A549 (cell line): ENCODE data around the gene TMEM54. TPM values are rescaled to one million over a fixed set of nuclear protein-coding genes. Genes with fewer than 3 reads are reported as not detected.

Source experiments
- ATAC-seq, 2 experiments: fragments of 200-7000 bp in 1 of 2; fragments of >200 bp in 1 of 2; cut with Nextera tagmentation in 1 of 2; cut with Tn5 transposase in 1 of 2; 3 replicates each; pipeline versions ENCODE4 v1.8.0 to v1.9.1; 2018 to 2020; ENCODE audit warnings: mild to moderate bottlenecking in 1 of 2, moderate library complexity in 1 of 2
- CTCF ChIA-PET: fragments of 300-600 bp; sonication (Branson Sonifier 250); formaldehyde crosslinking; extraction: SDS; loops from one replicate; lab custom pipeline; 2021; ENCODE audit warnings: antibody characterized with exemption, inconsistent platforms; lab: Yijun Ruan, JAX
- POLR2A ChIA-PET: fragments of 350-600 bp; formaldehyde crosslinking; extraction: SDS; loops from one replicate; lab custom pipeline; 2021; ENCODE audit warnings: antibody characterized with exemption, inconsistent platforms; lab: Yijun Ruan, JAX
- DNase-seq, 2 experiments: peaks; one replicate each; pipeline versions ENCODE4 v3.0.0 to v3.0.0-alpha.2; 2011 to 2016; ENCODE audit warnings: low read depth in 1 of 2, low spot score in 1 of 2
- FAIRE-seq: peaks from 2 replicates; lab custom pipeline; 2011; peaks lifted over from hg19 to GRCh38; lab: Jason Lieb, UNC
- H3K27ac ChIP-seq, 2 experiments: fragments of >200 bp; sonication (Bioruptor Twin); formaldehyde crosslinking; 3 replicates each; pipeline ENCODE4 v1.5.1; 2016 to 2017
- H3K4me1 ChIP-seq: fragments of >200 bp; sonication (Bioruptor Twin); formaldehyde crosslinking; 3 replicates; pipeline ENCODE4 v1.6.1; 2016
- H3K4me2 ChIP-seq: fragments of >200 bp; sonication (Bioruptor Twin); formaldehyde crosslinking; 3 replicates; pipeline ENCODE4 v1.6.1; 2016
- H3K4me3 ChIP-seq: fragments of >200 bp; sonication (Bioruptor Twin); formaldehyde crosslinking; 3 replicates; pipeline ENCODE4 v1.5.1; 2016
- H3K9me3 ChIP-seq: fragments of >200 bp; sonication (Bioruptor Twin); formaldehyde crosslinking; 3 replicates; pipeline ENCODE4 v1.6.1; 2016
- EHF ChIP-seq: fragments of 250-450 bp; sonication (Bioruptor Pico); IDR thresholded peaks from 2 replicates; pipeline ENCODE4 v1.5.0; 2020; ENCODE audit warnings: mild to moderate bottlenecking
- GATA3 ChIP-seq: IDR thresholded peaks from 2 replicates; pipeline ENCODE4 v1.6.1; 2012; ENCODE audit warnings: borderline replicate concordance
- HDAC2 ChIP-seq: fragments of 200-600 bp; sonication (generic); IDR thresholded peaks from 2 replicates; pipeline ENCODE4 v1.6.1; 2016
- HEYL ChIP-seq: fragments of 250-450 bp; sonication (Bioruptor Pico); IDR thresholded peaks from 2 replicates; pipeline ENCODE4 v1.8.0; 2021; ENCODE audit warnings: mild to moderate bottlenecking, moderate library complexity
- HOXA7 ChIP-seq: fragments of 250-450 bp; sonication (Bioruptor Pico); IDR thresholded peaks from 2 replicates; pipeline ENCODE4 v1.5.0; 2020; ENCODE audit warnings: mild to moderate bottlenecking, moderate library complexity
- HOXB5 ChIP-seq: fragments of 250-450 bp; sonication (Bioruptor Pico); IDR thresholded peaks from 2 replicates; pipeline ENCODE4 v1.5.0; 2020; ENCODE audit warnings: mild to moderate bottlenecking, moderate library complexity
- MAFK ChIP-seq: fragments of 450-650 bp; IDR thresholded peaks from 2 replicates; pipeline ENCODE4 v1.6.1; 2014; ENCODE audit not compliant: partially characterized antibody
- NFE2L2 ChIP-seq: fragments of 150-350 bp; conservative IDR thresholded peaks from 2 replicates; pipeline ENCODE4 v1.6.1; 2014; ENCODE audit warnings: low read length
- RCOR1 ChIP-seq: fragments of 150-350 bp; IDR thresholded peaks from 2 replicates; pipeline ENCODE4 v1.6.1; 2014; ENCODE audit warnings: antibody characterized with exemption, low read length, low read depth
- RFX5 ChIP-seq: fragments of 450-650 bp; IDR thresholded peaks from 2 replicates; pipeline ENCODE4 v1.7.1; 2014; ENCODE audit warnings: antibody characterized with exemption, mild to moderate bottlenecking, moderate library complexity
- SMC3 ChIP-seq: fragments of >200 bp; sonication (Bioruptor Twin); formaldehyde crosslinking; IDR thresholded peaks from 3 replicates; pipeline ENCODE4 v1.6.1; 2018; ENCODE audit warnings: inconsistent platforms
- TFCP2L1 ChIP-seq: fragments of 250-450 bp; sonication (Bioruptor Pico); IDR thresholded peaks from 2 replicates; pipeline ENCODE4 v1.5.0; 2021; ENCODE audit warnings: mild to moderate bottlenecking
- ZC3H11A ChIP-seq: fragments of 450-650 bp; IDR thresholded peaks from 2 replicates; pipeline ENCODE4 v1.6.1; 2014; ENCODE audit warnings: antibody characterized with exemption, mild to moderate bottlenecking
- ZNF302 ChIP-seq: fragments of 250-450 bp; sonication (Bioruptor Pico); IDR thresholded peaks from 2 replicates; pipeline ENCODE4 v1.9.0; 2021; ENCODE audit warnings: inconsistent platforms, mild to moderate bottlenecking, moderate library complexity
- WGBS: methylation state at CpG from one replicate; pipeline ENCODE4 v1.1.6; 2017; ENCODE audit errors: missing lambda C conversion rate; 5-methylcytosine and 5-hydroxymethylcytosine counted together
- polyA plus RNA-seq, 4 experiments: library from polyadenylated mRNA; depleted of rRNA in 3 of 4; stranded (reverse); fragments of >200 nt; fragmentation: RNase III in 1 of 4; extraction: RNeasy Plus Mini Kit Qiagen cat#74134 plus additional on column Dnase treatment in 1 of 4; gene quantifications; 2 replicates in 3 of 4; 3 replicates in 1 of 4; pipeline ENCODE4 v1.2.3, GENCODE V29; 2011 to 2017
- TF ChIP-seq, protein P1 (sequence below): fragments of >200 bp; sonication (Bioruptor Twin); formaldehyde crosslinking; IDR thresholded peaks from 3 replicates; pipeline ENCODE4 v1.6.1; 2016
- TF ChIP-seq, protein P2 (sequence below): IDR thresholded peaks from 2 replicates; pipeline ENCODE4 v1.6.1; 2012
- TF ChIP-seq, protein P3 (sequence below): fragments of 200-600 bp; sonication (generic); IDR thresholded peaks from 2 replicates; pipeline ENCODE4 v1.6.1; 2016; ENCODE audit warnings: antibody characterized with exemption, mild to moderate bottlenecking, moderate library complexity
- TF ChIP-seq, protein P4 (sequence below): fragments of 250-450 bp; sonication (Bioruptor Pico); IDR thresholded peaks from 2 replicates; pipeline ENCODE4 v1.5.0; 2020; ENCODE audit warnings: low read depth, mild to moderate bottlenecking, moderate library complexity

TMEM54 gene
- polyA plus RNA-seq, 2 of the 4 experiments (the other 2 are of a cell fraction), result 22.1 to 29.7 TPM

DNA sequence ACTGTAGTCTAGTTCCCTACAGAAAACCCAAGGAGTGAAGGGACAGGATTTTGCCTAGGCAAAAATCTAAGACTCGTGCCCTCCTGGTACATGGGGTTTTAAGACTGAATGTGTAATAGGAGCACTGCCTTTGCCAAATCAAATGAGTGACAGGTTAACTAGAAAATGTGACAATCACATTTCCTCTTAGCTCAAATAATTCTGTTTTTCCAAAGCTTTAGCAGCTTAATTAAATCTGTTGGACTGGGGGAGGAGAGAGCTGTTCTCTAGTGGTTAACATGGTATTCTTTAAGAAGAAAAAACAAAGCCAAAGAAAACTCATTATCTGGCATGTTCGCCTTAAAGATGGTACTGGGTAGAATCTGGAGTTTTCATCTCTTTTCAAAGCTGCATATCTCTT, 43.1 kb downstream of the TMEM54 start (continued):
- TF ChIP-seq, protein P1, sequence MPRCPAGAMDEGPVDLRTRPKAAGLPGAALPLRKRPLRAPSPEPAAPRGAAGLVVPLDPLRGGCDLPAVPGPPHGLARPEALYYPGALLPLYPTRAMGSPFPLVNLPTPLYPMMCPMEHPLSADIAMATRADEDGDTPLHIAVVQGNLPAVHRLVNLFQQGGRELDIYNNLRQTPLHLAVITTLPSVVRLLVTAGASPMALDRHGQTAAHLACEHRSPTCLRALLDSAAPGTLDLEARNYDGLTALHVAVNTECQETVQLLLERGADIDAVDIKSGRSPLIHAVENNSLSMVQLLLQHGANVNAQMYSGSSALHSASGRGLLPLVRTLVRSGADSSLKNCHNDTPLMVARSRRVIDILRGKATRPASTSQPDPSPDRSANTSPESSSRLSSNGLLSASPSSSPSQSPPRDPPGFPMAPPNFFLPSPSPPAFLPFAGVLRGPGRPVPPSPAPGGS, result no peak
- TF ChIP-seq SMC3, result no peak
- TF ChIP-seq, all 56 proteins: peak for 0

DNA sequence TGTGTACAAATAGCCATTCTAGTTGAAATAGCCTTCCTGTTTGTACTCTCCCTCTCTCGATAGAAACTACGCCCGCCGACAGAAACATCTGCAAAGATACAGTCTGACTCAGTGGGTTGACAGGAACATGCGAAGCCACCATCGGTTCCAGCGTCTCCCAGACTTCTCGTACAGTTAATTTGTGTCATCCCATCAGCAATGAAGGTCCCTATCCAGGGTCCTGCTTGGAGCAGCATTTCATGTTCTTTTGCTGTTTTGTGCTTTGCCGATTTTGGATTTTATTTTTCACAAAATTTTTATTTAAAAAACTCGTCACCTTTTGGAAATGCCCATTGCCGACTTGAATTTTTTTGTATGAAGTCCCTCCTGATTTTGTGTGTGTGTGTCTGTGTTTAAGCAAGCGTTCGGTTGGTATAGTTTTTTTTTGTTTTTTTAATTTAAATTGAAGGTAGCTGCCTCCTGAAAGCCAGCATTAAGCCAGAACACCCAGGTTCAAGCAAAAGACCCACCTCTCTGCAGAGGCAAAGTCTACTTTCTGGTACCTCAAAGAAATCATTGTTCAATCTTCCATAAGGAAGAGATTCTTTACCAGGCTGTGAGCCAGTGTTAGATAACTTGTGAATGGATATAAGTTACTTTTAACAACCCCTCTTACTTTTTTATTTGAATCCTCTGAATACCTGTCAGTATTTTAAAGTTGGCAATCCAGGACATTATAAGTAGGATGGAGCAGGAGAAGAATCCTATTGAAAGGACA, 45.1 kb downstream of the TMEM54 start:
- FAIRE-seq, result no peak
- H3K9me3 ChIP-seq, result no peaks in the 10 kb centered on the region
- WGBS, result 94% methylated on average over 13 of the region's 13 CpGs
- no peak overlapping the region for H3K27ac ChIP-seq
- no peak for ATAC-seq
- H3K4me1 ChIP-seq, result no peaks in the 10 kb centered on the region
- DNase-seq, result no peak
- no peak overlapping the region for H3K4me2 ChIP-seq
- CTCF ChIA-PET, result no interaction called here
- TF ChIP-seq TFCP2L1 (CRISPR knock-in tag) (no peak), HOXB5 (CRISPR knock-in tag) (no peak), NFE2L2 (no peak), HDAC2 (no peak), EHF (CRISPR knock-in tag) (no peak), ZNF302 (no peak), SMC3 (no peak), HEYL (CRISPR knock-in tag) (no peak), RCOR1 (no peak), RFX5 (no peak), GATA3 (no peak), ZC3H11A (no peak), MAFK (no peak), HOXA7 (no peak)
- TF ChIP-seq, protein P2, sequence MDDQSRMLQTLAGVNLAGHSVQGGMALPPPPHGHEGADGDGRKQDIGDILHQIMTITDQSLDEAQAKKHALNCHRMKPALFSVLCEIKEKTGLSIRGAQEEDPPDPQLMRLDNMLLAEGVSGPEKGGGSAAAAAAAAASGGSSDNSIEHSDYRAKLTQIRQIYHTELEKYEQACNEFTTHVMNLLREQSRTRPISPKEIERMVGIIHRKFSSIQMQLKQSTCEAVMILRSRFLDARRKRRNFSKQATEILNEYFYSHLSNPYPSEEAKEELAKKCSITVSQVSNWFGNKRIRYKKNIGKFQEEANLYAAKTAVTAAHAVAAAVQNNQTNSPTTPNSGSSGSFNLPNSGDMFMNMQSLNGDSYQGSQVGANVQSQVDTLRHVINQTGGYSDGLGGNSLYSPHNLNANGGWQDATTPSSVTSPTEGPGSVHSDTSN, result no peak
- TF ChIP-seq, protein P3, sequence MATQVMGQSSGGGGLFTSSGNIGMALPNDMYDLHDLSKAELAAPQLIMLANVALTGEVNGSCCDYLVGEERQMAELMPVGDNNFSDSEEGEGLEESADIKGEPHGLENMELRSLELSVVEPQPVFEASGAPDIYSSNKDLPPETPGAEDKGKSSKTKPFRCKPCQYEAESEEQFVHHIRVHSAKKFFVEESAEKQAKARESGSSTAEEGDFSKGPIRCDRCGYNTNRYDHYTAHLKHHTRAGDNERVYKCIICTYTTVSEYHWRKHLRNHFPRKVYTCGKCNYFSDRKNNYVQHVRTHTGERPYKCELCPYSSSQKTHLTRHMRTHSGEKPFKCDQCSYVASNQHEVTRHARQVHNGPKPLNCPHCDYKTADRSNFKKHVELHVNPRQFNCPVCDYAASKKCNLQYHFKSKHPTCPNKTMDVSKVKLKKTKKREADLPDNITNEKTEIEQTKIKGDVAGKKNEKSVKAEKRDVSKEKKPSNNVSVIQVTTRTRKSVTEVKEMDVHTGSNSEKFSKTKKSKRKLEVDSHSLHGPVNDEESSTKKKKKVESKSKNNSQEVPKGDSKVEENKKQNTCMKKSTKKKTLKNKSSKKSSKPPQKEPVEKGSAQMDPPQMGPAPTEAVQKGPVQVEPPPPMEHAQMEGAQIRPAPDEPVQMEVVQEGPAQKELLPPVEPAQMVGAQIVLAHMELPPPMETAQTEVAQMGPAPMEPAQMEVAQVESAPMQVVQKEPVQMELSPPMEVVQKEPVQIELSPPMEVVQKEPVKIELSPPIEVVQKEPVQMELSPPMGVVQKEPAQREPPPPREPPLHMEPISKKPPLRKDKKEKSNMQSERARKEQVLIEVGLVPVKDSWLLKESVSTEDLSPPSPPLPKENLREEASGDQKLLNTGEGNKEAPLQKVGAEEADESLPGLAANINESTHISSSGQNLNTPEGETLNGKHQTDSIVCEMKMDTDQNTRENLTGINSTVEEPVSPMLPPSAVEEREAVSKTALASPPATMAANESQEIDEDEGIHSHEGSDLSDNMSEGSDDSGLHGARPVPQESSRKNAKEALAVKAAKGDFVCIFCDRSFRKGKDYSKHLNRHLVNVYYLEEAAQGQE, result no peak
- TF ChIP-seq, protein P4, sequence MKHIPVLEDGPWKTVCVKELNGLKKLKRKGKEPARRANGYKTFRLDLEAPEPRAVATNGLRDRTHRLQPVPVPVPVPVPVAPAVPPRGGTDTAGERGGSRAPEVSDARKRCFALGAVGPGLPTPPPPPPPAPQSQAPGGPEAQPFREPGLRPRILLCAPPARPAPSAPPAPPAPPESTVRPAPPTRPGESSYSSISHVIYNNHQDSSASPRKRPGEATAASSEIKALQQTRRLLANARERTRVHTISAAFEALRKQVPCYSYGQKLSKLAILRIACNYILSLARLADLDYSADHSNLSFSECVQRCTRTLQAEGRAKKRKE, result no peak
- POLR2A ChIA-PET, result no interaction called here
- H3K4me3 ChIP-seq, result no peak overlapping the region
